Stimulated activated naive CD8-positive, alpha-beta T cell treated with anti-CD3 and anti-CD28 coated beads, Interleukin-15, Interleukin-2, amounts not matched to agents 100 ng/mL and 50 ng/mL, for 24 hours (primary cell): ENCODE results near the gene HOXB2.
A peak's percentile ranks its signal among the peaks of the same experiment; 100 is the strongest.

ENCODE experiments used
- H3K27ac Mint-ChIP-seq: one replicate; pipeline ENCODE4 v1.8.0; 2021; ENCODE audit warnings: mild to moderate bottlenecking, mixed read lengths
- H3K27me3 Mint-ChIP-seq: one replicate; pipeline ENCODE4 v1.8.0; 2021; ENCODE audit warnings: mixed read lengths
- H3K36me3 Mint-ChIP-seq: one replicate; pipeline ENCODE4 v1.8.0; 2021; ENCODE audit warnings: low read depth, mixed read lengths
- H3K4me1 Mint-ChIP-seq: one replicate; pipeline ENCODE4 v1.8.0; 2021; ENCODE audit warnings: low read depth, mixed read lengths
- H3K4me3 Mint-ChIP-seq: one replicate; pipeline ENCODE4 v1.8.0; 2021; ENCODE audit warnings: mild to moderate bottlenecking, mixed read lengths
- H3K9me3 Mint-ChIP-seq: one replicate; pipeline ENCODE4 v1.8.0; 2021; ENCODE audit warnings: mixed read lengths

HOXB2 gene

DNA sequence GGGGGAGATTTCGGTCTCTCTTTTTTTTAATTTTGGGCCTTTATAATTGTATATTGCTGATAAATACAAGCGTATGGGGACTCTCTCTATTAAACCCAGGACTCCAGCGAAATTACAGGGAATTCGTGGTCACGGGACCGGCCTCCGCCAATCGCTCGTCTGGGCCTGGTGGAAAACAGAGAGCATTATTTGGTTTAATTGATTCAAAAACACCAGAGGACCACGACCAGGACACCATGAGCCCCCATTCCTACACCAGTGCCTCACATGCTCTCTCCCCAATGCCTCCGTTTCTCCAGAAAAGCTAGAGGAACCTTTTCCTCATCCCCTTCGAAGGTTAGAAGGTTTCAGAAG, at the start of gene HOXB2:
TSS of gene HOXB2 (minus strand) at position 88 of the 354 bp plus-strand sequence. CDS start 198 bp downstream, outside the sequence.
- peak within 1 kb of the TSS; percentile 88 for H3K4me3 Mint-ChIP-seq
- H3K36me3 Mint-ChIP-seq: peaks cover 3% of the 10 kb centered on the region
- H3K27ac Mint-ChIP-seq: peak within 1 kb of the TSS; percentile 78
- peaks cover 12% of the 10 kb centered on the region for H3K27me3 Mint-ChIP-seq
- H3K4me1 Mint-ChIP-seq: peaks cover 58% of the 10 kb centered on the region
- H3K9me3 Mint-ChIP-seq: no peaks in the 10 kb centered on the region

GRCh38 chr17:48593840-48594537, 49.1 kb upstream of the HOXB2 start:
- Mint-ChIP-seq H3K27ac (no peak overlapping the region), H3K4me1 (peaks cover 55% of the 10 kb centered on the region), H3K36me3 (no peaks in the 10 kb centered on the region), H3K9me3 (no peaks in the 10 kb centered on the region), H3K4me3 (peak overlapping the region; percentile 78), H3K27me3 (peaks cover 88% of the 10 kb centered on the region)

DNA sequence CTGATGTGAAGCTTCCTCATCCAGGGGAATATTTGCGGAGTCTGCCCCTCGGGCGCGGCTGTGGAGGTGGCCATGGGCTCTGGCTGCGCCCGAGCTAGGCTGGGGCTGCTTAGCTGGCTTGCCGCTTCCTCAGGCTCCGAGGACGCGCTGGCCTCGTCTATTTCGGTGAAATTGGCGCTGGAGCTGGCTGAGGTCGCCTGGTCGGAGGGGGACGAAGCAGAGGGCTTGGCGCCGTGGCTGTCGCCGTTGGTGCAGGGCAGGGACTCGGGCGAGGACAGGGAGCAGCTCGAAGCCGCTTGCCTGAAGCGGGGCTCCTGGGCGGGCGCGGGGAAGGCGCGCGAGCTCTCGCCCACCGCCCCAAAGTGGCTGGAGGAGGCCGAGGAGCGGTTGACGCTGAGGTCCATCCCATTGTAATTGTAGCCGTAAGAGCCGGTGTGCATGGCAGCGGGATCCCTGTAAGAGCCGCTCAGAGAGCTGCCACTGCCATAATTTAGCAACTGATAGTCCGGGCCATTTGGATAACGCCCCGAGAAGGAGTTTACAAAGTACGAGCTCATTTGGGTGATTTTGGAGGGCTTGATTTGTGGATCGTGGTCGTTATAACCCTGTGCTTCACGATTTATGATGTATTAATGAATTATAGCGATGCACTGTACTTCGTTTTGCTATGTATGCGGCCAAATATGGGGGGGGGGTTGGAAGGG, 48.4 kb upstream of the HOXB2 start, which contains the start of gene HOXB5:
TSS of gene HOXB5 (minus strand) at position 654 of the 704 bp plus-strand sequence. CDS start at position 557, 97 bp downstream.
- peak within 1 kb of the TSS; percentile 78 for H3K4me3 Mint-ChIP-seq
- H3K4me1 Mint-ChIP-seq: peaks cover 49% of the 10 kb centered on the region
- no peaks in the 10 kb centered on the region for H3K36me3 Mint-ChIP-seq
- no peaks in the 10 kb centered on the region for H3K9me3 Mint-ChIP-seq
- no peak within 1 kb of the TSS for H3K27ac Mint-ChIP-seq
- peaks cover 88% of the 10 kb centered on the region for H3K27me3 Mint-ChIP-seq

DNA sequence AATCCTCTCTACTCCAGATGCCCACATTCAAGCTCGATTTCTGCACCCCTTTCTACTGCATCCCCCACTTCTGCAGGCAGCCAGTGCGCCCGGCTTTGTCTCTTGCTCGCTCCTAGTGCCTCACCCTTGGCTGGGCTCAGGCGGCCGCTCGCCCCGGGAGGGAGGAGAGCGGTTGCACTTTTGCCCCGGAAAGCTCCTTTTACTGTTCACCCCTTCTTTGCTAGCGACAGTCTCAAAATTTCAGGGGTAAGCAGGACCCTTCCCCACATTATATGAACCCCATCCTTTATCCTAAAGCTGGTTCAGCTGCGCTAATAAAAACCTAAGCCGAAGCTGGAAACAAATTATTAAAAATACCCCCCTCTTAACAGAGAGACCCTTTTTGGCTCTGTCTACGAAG, 47.7 kb upstream of the HOXB2 start:
- H3K9me3 Mint-ChIP-seq: no peaks in the 10 kb centered on the region
- peak overlapping the region; percentile 78 for H3K4me3 Mint-ChIP-seq
- peaks cover 88% of the 10 kb centered on the region for H3K27me3 Mint-ChIP-seq
- H3K4me1 Mint-ChIP-seq: peaks cover 42% of the 10 kb centered on the region
- no peak overlapping the region for H3K27ac Mint-ChIP-seq
- no peaks in the 10 kb centered on the region for H3K36me3 Mint-ChIP-seq

DNA sequence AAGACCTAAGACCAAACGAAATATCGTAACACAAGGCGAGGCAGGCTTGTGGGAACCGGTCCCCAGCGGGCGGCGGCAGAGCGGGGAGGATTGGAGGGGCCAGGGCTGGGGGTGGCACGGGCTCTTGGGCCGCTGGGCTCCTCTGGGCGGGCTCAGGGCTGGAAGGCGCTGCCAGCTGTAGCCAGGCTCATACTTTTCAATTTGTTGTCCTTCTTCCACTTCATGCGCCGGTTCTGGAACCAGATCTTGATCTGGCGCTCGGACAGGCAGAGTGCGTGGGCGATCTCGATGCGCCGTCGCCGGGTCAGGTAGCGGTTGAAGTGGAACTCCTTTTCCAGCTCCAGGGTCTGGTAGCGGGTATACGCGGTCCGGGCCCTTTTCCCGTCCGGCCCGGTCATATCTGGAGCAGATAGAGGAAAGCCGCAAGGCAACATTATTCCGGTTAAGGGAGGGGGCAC, 47.2 kb upstream of the HOXB2 start:
- Mint-ChIP-seq H3K27me3 (peaks cover 88% of the 10 kb centered on the region), H3K27ac (no peak overlapping the region), H3K4me1 (peaks cover 37% of the 10 kb centered on the region), H3K36me3 (no peaks in the 10 kb centered on the region), H3K4me3 (no peak overlapping the region), H3K9me3 (no peaks in the 10 kb centered on the region)

DNA sequence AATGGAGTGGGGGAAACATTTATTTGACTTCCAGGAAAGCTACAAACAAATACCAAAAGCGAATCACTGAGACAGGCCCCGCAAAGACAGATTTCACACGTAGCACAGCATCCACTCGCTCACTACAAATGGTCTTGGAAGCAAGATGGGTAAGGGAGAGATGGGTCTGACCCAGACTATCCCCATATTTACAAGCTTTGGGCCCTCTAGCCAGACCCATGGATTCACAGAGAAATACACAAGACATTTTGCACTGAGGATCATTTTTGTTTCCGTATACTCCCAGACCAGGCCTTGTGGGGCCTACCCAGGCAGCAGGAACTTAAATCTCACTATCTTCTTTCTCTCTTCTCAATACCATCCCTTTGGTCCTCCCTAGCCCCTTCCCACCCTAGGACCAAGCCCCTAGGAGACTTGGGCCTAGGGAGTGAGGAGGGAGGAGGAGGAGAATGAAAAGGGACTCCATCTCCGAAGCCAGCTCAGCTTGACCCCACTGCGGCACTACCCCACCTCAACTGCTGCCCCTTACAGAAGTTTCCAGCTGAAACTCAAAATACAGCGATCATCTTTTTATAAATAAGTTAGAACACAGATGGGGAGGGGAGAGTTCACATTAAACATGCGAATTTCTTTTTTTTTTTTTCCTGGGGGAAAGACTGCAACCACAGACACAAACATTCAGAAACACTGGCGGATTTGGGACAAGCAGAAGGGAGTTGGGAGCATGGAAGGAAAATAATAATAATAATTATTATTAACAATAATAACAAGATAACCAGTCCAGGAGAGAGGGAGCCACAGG, 46.5 kb upstream of the HOXB2 start:
- Mint-ChIP-seq H3K4me3 (no peak overlapping the region), H3K27me3 (peaks cover 88% of the 10 kb centered on the region), H3K36me3 (no peaks in the 10 kb centered on the region), H3K9me3 (no peaks in the 10 kb centered on the region), H3K27ac (no peak overlapping the region), H3K4me1 (peaks cover 33% of the 10 kb centered on the region)

- Mint-ChIP-seq H3K27me3 (peaks cover 88% of the 10 kb centered on the region), H3K27ac (no peak overlapping the region), H3K4me3 (no peak overlapping the region), H3K9me3 (no peaks in the 10 kb centered on the region), H3K4me1 (peaks cover 37% of the 10 kb centered on the region), H3K36me3 (no peaks in the 10 kb centered on the region)
Measured at GRCh38 chr17:48590607-48591161, 45.8 kb upstream of the HOXB2 start.

DNA sequence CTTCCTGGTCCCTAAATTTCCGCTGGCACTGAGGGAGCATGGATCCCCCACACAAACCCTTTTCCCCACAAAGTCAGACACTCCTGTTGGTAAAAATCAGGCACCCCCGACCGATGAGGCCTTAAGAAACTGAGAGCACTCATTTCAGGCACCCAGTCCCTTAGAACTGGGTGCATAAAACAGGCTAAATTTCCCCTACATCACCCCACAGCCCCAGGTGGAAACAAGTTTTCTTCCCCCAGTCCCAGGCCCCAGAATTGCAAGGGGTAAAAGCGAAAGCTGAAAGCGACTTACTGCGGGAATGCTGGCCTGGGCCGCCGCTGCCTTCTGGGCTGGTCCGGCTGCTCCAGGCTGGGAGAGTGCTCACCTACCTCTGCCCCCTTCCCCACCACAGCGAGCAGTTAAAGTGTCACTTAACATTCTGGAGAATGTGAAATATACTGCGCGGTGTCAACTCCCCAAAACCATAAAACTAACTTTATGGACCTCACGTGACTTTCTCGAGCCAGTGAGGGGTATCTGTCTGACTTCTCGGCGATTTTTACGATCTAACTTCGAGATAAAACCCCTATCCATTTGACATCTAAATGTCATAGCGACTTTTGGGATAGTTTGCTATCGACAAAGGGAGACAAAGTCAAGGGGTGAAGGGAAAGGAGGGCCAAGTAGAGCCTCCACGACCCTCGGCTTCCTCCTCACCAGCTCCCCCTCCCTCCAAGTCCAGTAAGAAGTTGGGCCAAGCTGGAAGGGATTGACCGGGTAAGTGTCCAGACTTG, 45.1 kb upstream of the HOXB2 start, which contains the start of gene HOXB3:
TSS of gene HOXB3 (minus strand) at position 411 of the 776 bp plus-strand sequence. CDS start 37,767 bp downstream, outside the sequence.
- Mint-ChIP-seq H3K27me3 (peaks cover 82% of the 10 kb centered on the region), H3K27ac (no peak within 1 kb of the TSS), H3K4me1 (peaks cover 43% of the 10 kb centered on the region), H3K36me3 (no peaks in the 10 kb centered on the region), H3K4me3 (peak within 1 kb of the TSS; percentile 25), H3K9me3 (no peaks in the 10 kb centered on the region)

DNA sequence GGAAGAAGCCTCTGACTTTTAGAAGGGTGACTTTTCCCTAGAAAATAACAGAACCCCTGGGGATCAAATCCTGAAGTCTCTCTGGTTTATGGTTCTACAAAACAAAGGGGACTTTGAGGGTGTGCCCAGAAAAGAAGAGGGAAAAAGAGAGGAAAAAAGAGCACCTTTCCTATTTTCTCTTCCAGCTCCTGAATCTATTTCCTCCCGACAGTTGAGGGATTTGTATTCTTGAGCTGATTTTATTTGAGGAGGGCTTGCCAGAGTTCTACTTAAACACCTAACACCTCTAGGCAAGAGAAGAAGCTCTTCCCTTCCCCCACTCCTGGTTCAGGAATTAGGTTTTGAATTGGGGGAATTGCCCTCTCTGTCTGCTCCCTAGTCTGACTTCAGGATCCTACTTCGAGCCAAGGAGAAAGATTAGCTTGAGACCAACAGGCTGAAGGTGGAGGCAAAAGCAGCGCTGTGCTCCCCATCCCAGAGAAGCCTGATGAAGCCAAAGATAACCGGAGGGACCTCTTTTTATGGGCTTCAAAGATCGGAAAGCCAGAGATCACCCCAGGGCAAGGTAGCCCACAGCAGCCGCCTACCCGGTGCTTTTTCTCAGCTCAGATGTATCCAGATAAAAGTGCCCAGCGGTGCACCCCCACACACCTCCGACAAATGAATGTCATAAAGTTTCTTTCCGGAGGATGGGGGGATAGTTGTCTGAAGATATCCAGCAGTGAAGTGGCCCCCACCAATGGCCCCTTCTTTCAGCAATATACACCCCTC, 44.3 kb upstream of the HOXB2 start:
- H3K27me3 Mint-ChIP-seq: peaks cover 79% of the 10 kb centered on the region
- peaks cover 45% of the 10 kb centered on the region for H3K4me1 Mint-ChIP-seq
- no peaks in the 10 kb centered on the region for H3K9me3 Mint-ChIP-seq
- H3K4me3 Mint-ChIP-seq: peak overlapping the region; percentile 25
- no peak overlapping the region for H3K27ac Mint-ChIP-seq
- H3K36me3 Mint-ChIP-seq: no peaks in the 10 kb centered on the region

GRCh38 chr17:48588528-48588927, 43.6 kb upstream of the HOXB2 start:
- peaks cover 80% of the 10 kb centered on the region for H3K27me3 Mint-ChIP-seq
- no peak overlapping the region for H3K27ac Mint-ChIP-seq
- no peaks in the 10 kb centered on the region for H3K36me3 Mint-ChIP-seq
- peaks cover 38% of the 10 kb centered on the region for H3K4me1 Mint-ChIP-seq
- H3K9me3 Mint-ChIP-seq: no peaks in the 10 kb centered on the region
- no peak overlapping the region for H3K4me3 Mint-ChIP-seq

GRCh38 chr17:48588074-48588415, 43.1 kb upstream of the HOXB2 start:
- H3K27me3 Mint-ChIP-seq: peaks cover 83% of the 10 kb centered on the region
- no peak overlapping the region for H3K4me3 Mint-ChIP-seq
- no peaks in the 10 kb centered on the region for H3K9me3 Mint-ChIP-seq
- H3K27ac Mint-ChIP-seq: no peak overlapping the region
- no peaks in the 10 kb centered on the region for H3K36me3 Mint-ChIP-seq
- peaks cover 36% of the 10 kb centered on the region for H3K4me1 Mint-ChIP-seq

DNA sequence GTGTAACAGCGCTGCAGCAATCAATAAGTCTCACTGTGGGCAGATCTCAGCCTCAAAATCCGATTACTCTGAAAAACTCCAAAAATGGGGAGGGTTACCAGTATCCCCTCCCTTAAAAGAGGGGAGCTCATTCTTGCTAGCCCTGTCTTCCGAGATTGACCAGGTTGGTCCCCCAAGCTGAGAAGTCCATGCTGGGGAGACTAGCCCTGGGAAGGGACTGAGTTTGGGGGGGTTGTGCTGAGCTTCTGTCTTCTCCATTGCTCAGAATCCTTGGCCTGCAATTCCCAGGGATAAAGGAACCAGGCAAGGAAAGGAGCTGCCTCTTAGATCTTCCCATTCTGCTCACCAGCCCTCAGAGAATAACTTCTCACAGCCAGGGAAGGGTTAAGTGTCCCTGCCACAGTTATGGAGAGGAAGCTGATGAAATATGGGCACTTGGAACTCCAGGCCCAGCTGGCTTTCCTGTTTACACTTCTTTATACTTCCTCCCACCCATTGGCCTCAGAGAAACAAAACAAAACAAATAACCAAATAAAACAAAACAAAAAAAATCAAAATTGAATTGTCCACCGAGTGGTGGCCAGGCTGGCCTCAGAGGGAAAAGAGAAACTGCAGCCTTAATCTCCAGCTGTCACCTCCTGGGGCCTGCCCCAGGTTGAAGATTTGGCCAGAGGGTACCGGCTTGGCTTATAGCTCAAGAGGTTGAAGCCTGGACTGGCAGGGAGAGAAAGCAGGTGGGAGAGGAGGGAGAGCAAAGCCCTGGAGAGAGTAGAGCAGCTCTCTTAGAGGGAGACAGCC, 42.6 kb upstream of the HOXB2 start:
- Mint-ChIP-seq H3K4me1 (peaks cover 36% of the 10 kb centered on the region), H3K4me3 (no peak overlapping the region), H3K27ac (no peak overlapping the region)

More for the DNA sequence above, 42.6 kb upstream of the HOXB2 start:
- Mint-ChIP-seq H3K36me3 (no peaks in the 10 kb centered on the region), H3K9me3 (no peaks in the 10 kb centered on the region), H3K27me3 (peaks cover 86% of the 10 kb centered on the region)
